ENCODE measurements around the gene CEP97.

- TF ChIP-seq, protein P1, sequence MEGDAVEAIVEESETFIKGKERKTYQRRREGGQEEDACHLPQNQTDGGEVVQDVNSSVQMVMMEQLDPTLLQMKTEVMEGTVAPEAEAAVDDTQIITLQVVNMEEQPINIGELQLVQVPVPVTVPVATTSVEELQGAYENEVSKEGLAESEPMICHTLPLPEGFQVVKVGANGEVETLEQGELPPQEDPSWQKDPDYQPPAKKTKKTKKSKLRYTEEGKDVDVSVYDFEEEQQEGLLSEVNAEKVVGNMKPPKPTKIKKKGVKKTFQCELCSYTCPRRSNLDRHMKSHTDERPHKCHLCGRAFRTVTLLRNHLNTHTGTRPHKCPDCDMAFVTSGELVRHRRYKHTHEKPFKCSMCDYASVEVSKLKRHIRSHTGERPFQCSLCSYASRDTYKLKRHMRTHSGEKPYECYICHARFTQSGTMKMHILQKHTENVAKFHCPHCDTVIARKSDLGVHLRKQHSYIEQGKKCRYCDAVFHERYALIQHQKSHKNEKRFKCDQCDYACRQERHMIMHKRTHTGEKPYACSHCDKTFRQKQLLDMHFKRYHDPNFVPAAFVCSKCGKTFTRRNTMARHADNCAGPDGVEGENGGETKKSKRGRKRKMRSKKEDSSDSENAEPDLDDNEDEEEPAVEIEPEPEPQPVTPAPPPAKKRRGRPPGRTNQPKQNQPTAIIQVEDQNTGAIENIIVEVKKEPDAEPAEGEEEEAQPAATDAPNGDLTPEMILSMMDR (IDR thresholded peaks at IDR 0.05) = no peak
- no peak for TF ChIP-seq POLR2A (IDR thresholded peaks at IDR 0.05)
Measured at GRCh38 chr3:101758224-101758623, 33.8 kb downstream of the CEP97 start.
